ENCODE measurements around the gene GABBR2.

Gene GABBR2

DNA sequence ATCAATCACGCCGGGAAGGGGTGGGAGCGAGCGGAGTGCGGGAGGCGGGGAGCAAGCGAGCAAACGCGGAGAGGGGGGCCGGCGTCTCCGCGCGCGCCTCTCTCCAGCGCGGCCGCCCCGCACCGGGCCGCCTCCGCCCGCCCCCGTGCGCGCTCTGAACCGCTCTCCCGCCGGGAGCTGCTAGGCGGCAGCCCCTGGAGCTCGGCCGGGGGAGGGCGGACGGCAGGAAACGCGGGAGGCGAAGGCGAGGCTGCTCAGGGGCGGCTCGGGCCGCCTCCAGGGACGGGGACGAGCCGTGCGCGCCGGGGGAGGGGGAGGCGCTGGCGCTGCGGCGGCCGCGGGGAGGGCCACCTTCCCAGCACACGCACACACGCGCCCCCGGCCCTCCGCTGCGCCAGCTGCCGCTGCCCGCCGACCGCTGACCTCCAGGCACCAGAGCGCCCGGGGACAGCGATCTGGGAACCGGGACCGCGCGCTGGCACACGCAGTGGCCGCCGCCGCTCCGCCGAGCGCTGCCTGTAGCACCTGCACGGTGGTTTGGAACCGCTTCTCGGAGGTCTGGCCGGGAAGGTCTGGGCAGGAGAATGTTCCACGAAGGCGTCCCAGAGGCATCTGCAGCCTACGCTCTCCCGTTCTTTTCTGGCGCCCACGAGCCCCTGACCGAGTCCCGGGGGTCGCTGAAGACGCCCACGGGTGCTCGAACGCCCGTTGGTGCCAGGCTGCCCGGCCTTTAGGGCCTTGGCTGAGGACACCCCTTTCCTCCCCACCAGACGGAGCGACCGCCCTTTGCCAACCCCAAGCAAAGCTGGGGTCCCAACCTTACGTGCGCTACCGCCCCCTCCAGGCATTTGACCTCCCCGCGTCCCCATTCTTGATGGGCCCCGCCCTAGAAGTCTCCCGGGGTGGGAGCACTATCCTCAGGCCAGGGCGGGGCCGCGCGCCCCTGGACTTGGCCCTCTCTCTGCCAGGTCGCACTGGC is at the start of gene GABBR2:
GABBR2 (minus strand) TSS at position 3 of the 979 bp plus-strand sequence. CDS start 198 bp downstream, outside the sequence.
- in situ Hi-C loops (cut with MboI; ENCODE audit: low sequenced_read_pairs): no loop called here

GRCh38 chr9:98755006-98755618 is 46.4 kb upstream of the GABBR2 start:
- in situ Hi-C loops (cut with MboI; ENCODE audit: low sequenced_read_pairs): no loop called here

GRCh38 chr9:98751210-98751609 is 42.5 kb upstream of the GABBR2 start:
- in situ Hi-C loops (cut with MboI; ENCODE audit: low sequenced_read_pairs): no loop called here

DNA sequence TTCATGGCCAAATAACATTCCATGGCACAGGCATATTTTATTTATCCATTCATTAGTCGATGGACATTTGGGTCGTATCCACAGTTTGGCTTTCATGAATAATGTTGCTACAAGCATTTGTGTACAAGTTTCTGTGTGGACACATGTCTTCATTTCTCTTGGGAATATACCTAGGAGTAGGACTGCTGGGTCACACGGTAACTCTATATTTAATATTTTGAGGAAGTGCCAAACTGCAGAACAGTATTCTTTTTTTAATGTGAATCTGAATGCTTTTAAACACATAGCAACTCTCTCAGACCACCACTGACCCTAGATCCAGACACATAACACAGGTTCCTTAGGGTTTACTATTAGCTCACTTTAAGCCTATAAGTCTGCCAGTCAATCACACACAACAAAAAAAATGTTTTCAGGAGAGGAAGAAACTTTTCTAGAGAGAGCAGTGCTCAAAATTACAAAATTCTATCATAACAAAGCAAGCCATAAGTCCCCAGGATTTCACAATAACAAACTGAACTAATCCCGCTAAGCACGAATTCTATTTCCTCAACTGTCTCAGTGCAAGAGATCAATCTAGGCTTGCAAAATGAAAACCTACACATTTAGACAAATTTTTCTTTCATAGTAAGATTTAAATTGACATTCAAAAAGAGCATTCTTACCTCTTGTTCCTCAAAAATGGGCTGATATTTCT is 41.8 kb upstream of the GABBR2 start:
- in situ Hi-C loops (cut with MboI; ENCODE audit: low sequenced_read_pairs): no loop called here

DNA sequence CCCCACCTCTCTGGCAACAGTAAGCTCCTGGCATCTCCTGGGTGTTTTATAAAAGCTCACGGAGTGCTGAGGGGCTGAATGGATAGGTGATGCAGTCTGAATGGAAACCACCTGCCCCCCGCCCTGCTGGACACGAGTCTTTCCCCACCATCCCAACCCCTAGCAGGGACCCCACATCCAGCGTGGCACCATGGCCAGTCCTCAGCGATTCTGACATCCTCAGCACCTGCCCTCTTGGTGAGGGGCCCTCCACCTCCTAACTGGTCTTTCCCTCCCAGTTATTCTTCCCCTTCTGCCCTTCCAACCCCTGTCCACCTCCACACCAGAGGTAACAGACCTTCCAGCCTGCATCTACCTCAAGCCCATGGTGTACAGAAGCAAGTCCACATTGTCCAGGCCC is 38.7 kb upstream of the GABBR2 start:
- in situ Hi-C loops (cut with MboI; ENCODE audit: low sequenced_read_pairs): no loop called here

DNA sequence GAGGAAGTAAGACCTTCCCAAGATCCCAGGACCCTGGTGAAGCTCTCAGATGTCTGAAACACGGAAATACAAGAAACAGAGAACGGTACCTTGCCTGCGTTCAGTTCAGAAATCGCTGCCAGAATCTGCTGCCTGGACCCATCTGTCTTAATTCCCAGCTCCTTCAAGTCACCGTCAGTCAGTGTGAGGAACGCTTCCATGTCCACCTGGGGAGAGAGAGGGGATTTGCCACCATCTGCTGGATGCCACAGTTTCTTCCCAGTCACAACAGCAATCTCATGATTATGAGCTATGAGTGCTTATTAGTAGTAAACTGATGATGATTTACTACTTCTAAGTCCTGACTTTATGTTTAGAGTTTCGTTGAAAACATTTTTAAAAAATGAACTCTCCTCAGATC is 36.7 kb upstream of the GABBR2 start:
- in situ Hi-C loops (cut with MboI; ENCODE audit: low sequenced_read_pairs): no loop called here

DNA sequence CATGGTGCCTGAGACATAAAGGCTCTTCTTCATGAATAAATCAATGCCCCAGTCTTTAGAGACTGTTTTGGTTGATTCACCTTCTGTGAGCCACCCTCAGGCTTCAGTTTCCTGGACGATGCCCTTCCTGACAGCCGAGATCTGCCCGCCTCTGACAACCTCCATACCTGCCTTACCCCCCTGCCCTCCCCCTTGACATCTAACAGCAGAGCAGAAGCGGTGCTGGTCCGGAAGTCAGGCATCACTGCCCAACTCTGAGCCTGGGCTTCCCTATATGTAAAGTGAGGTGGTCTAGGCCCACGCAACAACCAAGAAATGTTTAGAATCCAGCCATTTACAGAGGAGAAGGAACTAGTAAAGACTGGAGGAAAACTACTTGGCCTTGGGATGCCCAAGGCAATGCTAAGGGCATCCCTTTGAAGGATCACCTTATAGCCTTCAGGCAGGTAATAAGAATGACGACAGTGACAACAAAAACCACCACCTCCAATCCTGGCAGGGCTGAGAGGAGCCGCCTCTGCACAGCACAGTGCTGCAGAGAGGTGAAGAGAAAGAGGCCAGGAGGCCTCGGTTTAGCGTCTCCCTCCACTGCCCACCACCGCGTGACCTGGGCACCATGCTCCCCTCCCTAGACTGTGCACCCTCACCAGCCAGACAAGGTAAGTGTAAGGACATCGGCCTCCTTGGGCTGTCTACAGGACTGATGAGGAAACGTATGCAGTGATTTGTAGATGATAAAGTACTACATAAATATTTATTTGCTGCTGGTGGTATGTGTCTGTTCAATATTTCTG is 35.3 kb upstream of the GABBR2 start:
- in situ Hi-C loops (cut with MboI; ENCODE audit: low sequenced_read_pairs): no loop called here

- in situ Hi-C loops (cut with MboI; ENCODE audit: low sequenced_read_pairs): no loop called here
These were observed 34.6 kb upstream of the GABBR2 start for GRCh38 chr9:98743329-98743728.

GRCh38 chr9:98742325-98743280 is 33.9 kb upstream of the GABBR2 start:
- in situ Hi-C loops (cut with MboI; ENCODE audit: low sequenced_read_pairs): no loop called here

DNA sequence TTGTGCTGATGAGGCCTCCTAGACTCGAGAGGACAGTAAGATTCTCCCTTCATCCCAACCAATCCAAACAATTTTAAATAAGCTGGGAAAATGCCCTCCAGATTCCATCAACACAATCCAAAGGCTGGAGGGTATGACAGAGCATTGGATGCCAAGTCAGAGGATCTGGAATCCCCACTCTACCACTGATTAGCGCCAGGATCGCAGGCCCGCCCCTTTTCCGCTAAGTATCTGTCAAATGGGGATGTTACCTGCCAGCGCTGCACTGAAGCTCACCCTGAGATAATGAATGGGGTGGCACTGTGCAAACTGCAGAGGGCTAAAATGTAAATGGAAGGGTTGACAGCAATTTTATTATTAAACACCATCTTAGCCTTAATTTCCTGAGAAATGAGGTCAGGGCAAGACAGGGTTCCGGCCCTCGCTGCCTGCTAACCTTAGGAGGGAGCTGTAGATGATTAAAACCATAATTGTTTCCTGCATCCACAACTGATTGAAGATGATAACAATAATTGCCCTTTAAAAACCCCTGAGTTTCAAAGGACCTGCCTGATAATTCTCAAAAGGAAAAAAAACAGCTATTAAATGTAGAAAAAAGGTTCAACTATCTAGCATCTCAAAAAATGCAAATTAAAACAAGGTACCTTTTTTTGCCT is 31.6 kb upstream of the GABBR2 start:
- in situ Hi-C loops (cut with MboI; ENCODE audit: low sequenced_read_pairs): no loop called here

- in situ Hi-C loops (cut with MboI; ENCODE audit: low sequenced_read_pairs): no loop called here
These were observed 30.0 kb upstream of the GABBR2 start for GRCh38 chr9:98738741-98739140.

GRCh38 chr9:98736226-98736625 is 27.5 kb upstream of the GABBR2 start:
- in situ Hi-C loops (cut with MboI; ENCODE audit: low sequenced_read_pairs): no loop called here

GRCh38 chr9:98732801-98733200 is 24.1 kb upstream of the GABBR2 start:
- in situ Hi-C loops (cut with MboI; ENCODE audit: low sequenced_read_pairs): no loop called here

- in situ Hi-C loops (cut with MboI; ENCODE audit: low sequenced_read_pairs): no loop called here
These were observed 23.4 kb upstream of the GABBR2 start for GRCh38 chr9:98732091-98732490.

GRCh38 chr9:98730871-98731270 is 22.1 kb upstream of the GABBR2 start:
- in situ Hi-C loops (cut with MboI; ENCODE audit: low sequenced_read_pairs): no loop called here

DNA sequence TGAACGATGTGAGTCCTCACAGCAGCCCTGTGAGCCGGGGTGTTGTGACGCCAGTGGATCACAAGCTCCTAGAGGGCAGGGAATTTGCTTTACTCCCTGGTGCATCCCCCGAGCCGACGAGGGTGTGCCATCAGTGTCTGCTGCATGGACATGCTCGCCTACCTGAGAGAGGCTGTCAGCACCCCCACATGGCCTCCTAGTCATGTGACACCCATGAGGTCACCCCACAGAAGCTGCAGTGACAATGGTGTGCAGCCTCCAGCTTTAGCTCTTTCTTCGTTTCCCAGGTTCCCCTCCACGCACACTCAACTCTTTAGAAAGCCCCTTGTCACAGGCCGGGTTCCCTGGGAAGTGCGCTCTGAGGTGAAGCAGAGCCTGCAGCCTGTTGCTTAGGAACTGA is 19.8 kb upstream of the GABBR2 start:
- in situ Hi-C loops (cut with MboI; ENCODE audit: low sequenced_read_pairs): no loop called here

- in situ Hi-C loops (cut with MboI; ENCODE audit: low sequenced_read_pairs): no loop called here
These were observed 18.7 kb upstream of the GABBR2 start for GRCh38 chr9:98727428-98727827.

DNA sequence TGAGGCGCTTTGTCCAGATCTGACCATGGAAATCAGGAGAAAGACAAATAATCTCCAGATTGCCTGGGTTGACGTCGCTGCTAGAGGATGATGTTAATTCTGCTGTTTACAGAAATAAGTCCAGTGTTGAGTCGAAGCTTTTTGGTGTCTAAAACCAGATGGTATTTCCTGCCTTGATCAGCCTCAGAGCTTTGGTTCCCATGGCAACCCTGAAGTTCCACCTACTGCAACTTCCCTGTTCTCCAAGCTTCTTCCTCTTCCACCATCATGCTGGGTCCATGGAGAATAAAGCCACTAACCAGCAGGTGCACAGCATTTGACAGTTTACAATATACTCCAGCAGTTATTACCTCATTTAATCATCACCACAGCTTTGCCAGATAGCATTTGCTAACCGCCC is 18.0 kb upstream of the GABBR2 start:
- in situ Hi-C loops (cut with MboI; ENCODE audit: low sequenced_read_pairs): no loop called here
